ENCODE results near the gene SLC9C2. TPM values are rescaled to one million over a fixed set of nuclear protein-coding genes. Genes with fewer than 3 reads are reported as not detected.
"Not testable (repeated sequence)": the region's sequence is repeated elsewhere in the genome, so short reads cannot be mapped to it uniquely, and the experiment has no call there.

Gene SLC9C2
- total RNA-seq, 3 donors from 2014 or later = not detected

DNA sequence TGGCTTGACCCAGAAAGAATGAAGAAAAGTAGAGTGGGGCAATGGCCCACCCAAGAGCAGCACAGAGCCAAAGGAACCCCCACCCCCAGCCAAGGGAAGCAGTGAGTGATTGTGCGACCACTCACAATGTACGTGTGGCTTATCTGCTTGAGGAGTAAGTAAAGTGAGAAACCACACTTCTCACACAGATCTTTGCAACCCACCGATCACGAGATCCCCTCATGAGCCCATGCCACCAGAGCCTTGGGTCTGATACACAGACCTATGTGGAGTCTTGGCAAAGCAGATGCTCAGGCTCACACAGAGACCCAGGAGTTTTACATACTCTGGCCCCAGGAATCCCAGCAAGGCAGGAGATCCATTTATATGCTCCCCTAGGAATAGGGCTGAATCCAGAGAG, 14.0 kb upstream of the SLC9C2 start:
- no peak overlapping the region for H3K4me3 ChIP-seq
- no peak for DNase-seq (ENCODE audit: low spot score in 2 of 2)
- no peaks in the 10 kb centered on the region for H3K27me3 ChIP-seq
- no peaks in the 10 kb centered on the region for H3K4me1 ChIP-seq
- H3K9me3 ChIP-seq = peaks cover 14 to 21% of the 10 kb centered on the region in 2 donors
- H3K36me3 ChIP-seq = no peaks in the 10 kb centered on the region
- H3K27ac ChIP-seq = no peak overlapping the region
- no peak for TF ChIP-seq POLR2AphosphoS5 (IDR thresholded peaks at IDR 0.05)
- TF ChIP-seq CTCF (IDR thresholded peaks at IDR 0.05) = no peak
- TF ChIP-seq POLR2A (IDR thresholded peaks at IDR 0.05) = no peak
- intact Hi-C loops (cut with DNase I; ENCODE audit: low total_unique reads) = no loop called here

DNA sequence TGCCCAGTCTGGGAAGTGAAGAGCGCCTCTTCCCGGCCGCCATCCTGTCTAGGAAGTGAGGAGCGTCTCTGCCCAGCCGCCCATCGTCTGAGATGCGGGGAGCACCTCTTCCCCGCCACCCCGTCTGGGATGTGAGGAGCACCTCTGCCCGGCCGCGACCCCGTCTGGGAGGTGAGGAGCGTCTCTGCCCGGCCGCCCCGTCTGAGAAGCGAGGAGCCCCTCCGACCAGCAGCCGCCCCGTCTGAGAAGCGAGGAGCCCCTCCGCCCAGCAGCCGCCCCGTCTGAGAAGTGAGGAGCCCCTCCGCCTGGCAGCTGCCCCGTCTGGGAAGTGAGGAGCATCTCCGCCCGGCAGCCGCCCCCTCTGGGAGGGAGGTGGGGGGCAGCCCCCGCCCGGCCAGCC, 10.2 kb upstream of the SLC9C2 start:
- H3K27me3 ChIP-seq; H3K9me3 ChIP-seq; H3K27ac ChIP-seq; intact Hi-C loops (cut with DNase I; ENCODE audit: low total_unique reads); H3K4me3 ChIP-seq; H3K4me1 ChIP-seq; H3K36me3 ChIP-seq; DNase-seq (ENCODE audit: low spot score in 2 of 2): not testable (repeated sequence)

GRCh38 chr1:173608503-173609216, 5.8 kb upstream of the SLC9C2 start:
- no peak for TF ChIP-seq POLR2A (IDR thresholded peaks at IDR 0.05)
- no peak for TF ChIP-seq POLR2AphosphoS5 (IDR thresholded peaks at IDR 0.05)
- TF ChIP-seq CTCF (IDR thresholded peaks at IDR 0.05) = no peak
- intact Hi-C loops (cut with DNase I; ENCODE audit: low total_unique reads) = no loop called here
- H3K27ac ChIP-seq = no peak overlapping the region

DNA sequence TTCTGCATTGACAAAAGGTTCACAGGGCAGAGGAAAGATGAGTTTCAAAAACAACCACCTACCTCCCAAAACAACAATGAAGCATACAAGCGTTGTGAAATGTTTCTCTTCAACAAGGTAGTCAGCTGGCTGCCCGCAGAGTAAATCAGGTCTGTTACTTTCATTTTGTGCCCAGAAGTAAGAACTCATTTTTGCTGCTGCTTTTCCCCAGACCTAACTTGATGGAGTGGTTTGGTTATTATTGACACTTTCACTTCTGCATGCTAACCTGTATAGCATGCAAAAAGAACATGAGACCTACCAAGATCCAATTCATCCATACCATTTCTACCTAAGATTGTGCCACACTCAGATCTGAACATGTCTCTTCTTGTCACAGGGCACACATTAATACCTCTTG, 1.3 kb downstream of the SLC9C2 start:
- H3K27me3 ChIP-seq = no peaks in the 10 kb centered on the region
- no peaks in the 10 kb centered on the region for H3K36me3 ChIP-seq
- intact Hi-C loops (cut with DNase I; ENCODE audit: low total_unique reads) = no loop called here
- no peak overlapping the region for H3K27ac ChIP-seq
- H3K4me3 ChIP-seq = no peak overlapping the region
- no peak for DNase-seq (ENCODE audit: low spot score in 2 of 2)
- no peaks in the 10 kb centered on the region for H3K4me1 ChIP-seq
- no peak for TF ChIP-seq CTCF (IDR thresholded peaks at IDR 0.05)
- no peak for TF ChIP-seq POLR2A (IDR thresholded peaks at IDR 0.05)
- TF ChIP-seq POLR2AphosphoS5 (IDR thresholded peaks at IDR 0.05) = no peak
- no peaks in the 10 kb centered on the region for H3K9me3 ChIP-seq

More at GRCh38 chr1:173608503-173609216, 5.8 kb upstream of the SLC9C2 start:
- Histone ChIP-seq H3K36me3 (no peaks in the 10 kb centered on the region), H3K9me3 (no peaks in the 10 kb centered on the region), H3K4me1 (no peaks in the 10 kb centered on the region), H3K27me3 (no peaks in the 10 kb centered on the region), H3K4me3 (no peak overlapping the region)
- no peak for DNase-seq (ENCODE audit: low spot score in 2 of 2)

DNA sequence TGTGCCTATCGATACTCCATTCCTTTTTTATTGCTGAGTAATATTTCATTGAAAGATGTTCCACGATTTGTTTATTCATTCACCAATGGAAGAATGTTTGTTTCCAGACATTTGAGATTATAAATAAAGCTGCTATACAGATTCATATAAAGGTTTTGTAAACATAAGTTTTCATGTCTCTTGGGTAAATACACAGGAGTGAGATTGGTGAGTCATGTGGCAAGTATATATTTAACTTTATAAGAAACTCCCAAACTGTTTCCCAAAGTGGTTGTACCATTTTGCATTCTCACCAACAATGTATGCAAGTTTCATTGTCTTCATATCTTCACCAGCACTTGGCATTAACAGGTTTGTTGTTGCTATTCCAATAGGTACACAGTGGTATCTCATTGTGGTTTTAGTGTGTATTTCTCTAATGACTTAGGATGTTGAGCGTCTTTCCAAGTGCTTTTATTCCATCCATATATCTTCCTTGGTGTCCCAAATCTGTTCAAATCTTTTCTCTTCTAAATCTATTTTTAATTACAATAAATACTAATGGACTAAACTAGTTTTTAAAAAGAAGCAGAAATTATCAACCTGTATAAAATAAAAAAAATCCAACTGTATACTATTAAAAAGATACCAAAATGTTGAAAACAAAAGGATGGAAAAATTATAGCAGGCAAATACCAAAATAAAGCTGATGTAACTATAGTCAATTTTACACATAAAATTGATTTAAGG, 6.6 kb downstream of the SLC9C2 start:
- peaks cover 0 to 8% of the 10 kb centered on the region in 2 donors for H3K9me3 ChIP-seq
- TF ChIP-seq CTCF (IDR thresholded peaks at IDR 0.05) (no peak), POLR2A (IDR thresholded peaks at IDR 0.05) (no peak), POLR2AphosphoS5 (IDR thresholded peaks at IDR 0.05) (no peak)
- no peaks in the 10 kb centered on the region for H3K27me3 ChIP-seq
- H3K27ac ChIP-seq = no peak overlapping the region
- no peaks in the 10 kb centered on the region for H3K4me1 ChIP-seq
- H3K36me3 ChIP-seq = no peaks in the 10 kb centered on the region
- intact Hi-C loops (cut with DNase I; ENCODE audit: low total_unique reads) = no loop called here
- no peak for DNase-seq (ENCODE audit: low spot score in 2 of 2)
- no peak overlapping the region for H3K4me3 ChIP-seq

- DNase-seq (ENCODE audit: low spot score in 2 of 2); H3K36me3 ChIP-seq; H3K27ac ChIP-seq; H3K4me3 ChIP-seq; H3K9me3 ChIP-seq; H3K4me1 ChIP-seq; intact Hi-C loops (cut with DNase I; ENCODE audit: low total_unique reads); H3K27me3 ChIP-seq: not testable (repeated sequence)
Observed at GRCh38 chr1:173591138-173591537, 11.7 kb downstream of the SLC9C2 start.
